Endothelial cell of umbilical vein (primary cell): Measurements from ENCODE around the gene ADNP. TPM values are rescaled to one million over a fixed set of nuclear protein-coding genes. Genes with fewer than 3 reads are reported as not detected.

Experiments used
- BruUV-seq: library from RNA; stranded (reverse); fragments of 400-500 nt; replicated peaks from 2 replicates; lab custom pipeline; 2021; lab: Mats Ljungman, UMichigan
- CTCF ChIA-PET: fragments of 300-600, 350-600 bp; sonication (Branson Sonifier 250); formaldehyde crosslinking; loops from one replicate; lab custom pipeline; 2021; ENCODE audit warnings: antibody characterized with exemption, inconsistent platforms; lab: Charles Lee
- POLR2A ChIA-PET: fragments of 300-600, 350-600 bp; sonication (Branson Sonifier 250); formaldehyde crosslinking; loops from one replicate; lab custom pipeline; 2021; ENCODE audit warnings: antibody characterized with exemption, inconsistent platforms; lab: Charles Lee
- DNase-seq: peaks from one replicate; pipeline ENCODE4 v3.0.0-alpha.2; 2011; ENCODE audit warnings: low read depth, low spot score
- FAIRE-seq: peaks from 2 replicates; lab custom pipeline; 2011; peaks lifted over from hg19 to GRCh38; lab: Jason Lieb, UNC
- H2AFZ ChIP-seq: 2 replicates; pipeline ENCODE4 v1.6.0; 2012; ENCODE audit warnings: low read depth, low read length, control low read depth, inconsistent platforms
- H3K27ac ChIP-seq: 2 replicates; pipeline ENCODE4 v1.5.1; 2011; ENCODE audit warnings: low read depth, mild to moderate bottlenecking, control low read depth, low read length, moderate library complexity; ENCODE audit not compliant: insufficient read depth
- H3K27me3 ChIP-seq, 2 experiments: 2 replicates each; pipeline versions ENCODE4 v1.6.0 to v1.6.1; 2011; ENCODE audit warnings: low read length in 2 of 2, mixed read lengths in 1 of 2; ENCODE audit not compliant: control insufficient read depth in 2 of 2, insufficient read depth in 2 of 2
- H3K36me3 ChIP-seq, 2 experiments: 2 replicates in 1 of 2; 3 replicates in 1 of 2; pipeline ENCODE4 v1.5.1; 2011; ENCODE audit warnings: low read length in 2 of 2, mild to moderate bottlenecking in 1 of 2, moderate library complexity in 1 of 2; ENCODE audit not compliant: control insufficient read depth in 2 of 2, insufficient read depth in 2 of 2; ENCODE audit errors: extremely low read depth in 1 of 2
- H3K4me1 ChIP-seq: 3 replicates; pipeline ENCODE4 v1.5.1; 2011; ENCODE audit warnings: mild to moderate bottlenecking, low read length; ENCODE audit not compliant: control insufficient read depth, insufficient read depth; ENCODE audit errors: extremely low read depth
- H3K4me2 ChIP-seq: 2 replicates; pipeline ENCODE4 v1.6.1; 2011; ENCODE audit warnings: low read length, control low read depth, mixed read lengths; ENCODE audit not compliant: insufficient read depth
- H3K4me3 ChIP-seq, 3 experiments: fragments of 200-600 bp in 1 of 3; sonication (generic), shearing (Covaris generic) in 1 of 3; replicated peaks in 1 of 3; 2 replicates each; pipeline ENCODE4 v1.5.1; 2011 to 2016; ENCODE audit warnings: control low read depth in 3 of 3, low read length in 3 of 3, mild to moderate bottlenecking in 2 of 3, inconsistent platforms in 1 of 3, low read depth in 1 of 3, moderate library complexity in 1 of 3; ENCODE audit not compliant: insufficient read depth in 1 of 3
- H3K79me2 ChIP-seq: 2 replicates; pipeline ENCODE4 v1.6.0; 2012; ENCODE audit warnings: low read length, inconsistent platforms; ENCODE audit not compliant: control insufficient read depth, insufficient read depth
- H3K9ac ChIP-seq: replicated peaks from 2 replicates; pipeline ENCODE3; 2011; ENCODE audit warnings: low read length, control low read depth; ENCODE audit not compliant: insufficient read depth; ENCODE audit errors: extremely low read depth
- H3K9me1 ChIP-seq: replicated peaks from 3 replicates; pipeline ENCODE4 v1.6.0; 2011; ENCODE audit warnings: mild to moderate bottlenecking, low read length; ENCODE audit not compliant: control insufficient read depth, insufficient read depth; ENCODE audit errors: extremely low read depth
- H3K9me3 ChIP-seq: replicated peaks from 2 replicates; pipeline ENCODE4 v1.5.1; 2012; ENCODE audit warnings: low read length, inconsistent platforms; ENCODE audit not compliant: control insufficient read depth, insufficient read depth
- H4K20me1 ChIP-seq: replicated peaks from 2 replicates; pipeline ENCODE3; 2011; ENCODE audit warnings: mild to moderate bottlenecking, low read length; ENCODE audit not compliant: control insufficient read depth, insufficient read depth; ENCODE audit errors: extremely low read depth
- CTCF ChIP-seq, 2 donors: IDR thresholded peaks; 1 replicate in 1 of 2; 2 replicates in 1 of 2; pipeline ENCODE4 v1.5.1; 2011; ENCODE audit warnings: low read length in 2 of 2, mild to moderate bottlenecking in 2 of 2, moderate library complexity in 2 of 2, control low read depth in 1 of 2, inconsistent platforms in 1 of 2, low read depth in 1 of 2; ENCODE audit not compliant: insufficient read depth in 1 of 2; ENCODE audit errors: extremely low read depth in 1 of 2
- EZH2 ChIP-seq: IDR thresholded peaks from 2 replicates; pipeline ENCODE4 v1.6.1; 2012; ENCODE audit warnings: borderline replicate concordance, low read depth, mild to moderate bottlenecking, moderate library complexity, low read length, inconsistent platforms; ENCODE audit not compliant: severe bottlenecking
- FOS ChIP-seq: IDR thresholded peaks from 2 replicates; pipeline ENCODE4 v1.6.1; 2011; ENCODE audit warnings: mild to moderate bottlenecking, low read length, moderate library complexity, borderline replicate concordance; ENCODE audit not compliant: insufficient read depth
- GATA2 ChIP-seq: IDR thresholded peaks from 2 replicates; pipeline ENCODE4 v1.7.0; 2011; ENCODE audit warnings: low read depth, mild to moderate bottlenecking, moderate library complexity, mixed read lengths, low read length; ENCODE audit not compliant: insufficient read length, insufficient read depth
- MYC ChIP-seq: IDR thresholded peaks from one replicate; pipeline ENCODE4 v1.6.1; 2011; ENCODE audit warnings: mild to moderate bottlenecking, low read depth, low read length
- POLR2A ChIP-seq: IDR thresholded peaks from 2 replicates; pipeline ENCODE4 v1.6.1; 2012; ENCODE audit warnings: low read depth, mild to moderate bottlenecking, control low read depth, low read length
- dilution Hi-C: fragments of 300-500 bp; cut with MboI; formaldehyde crosslinking; loops from one replicate; pipeline ENCODE4 v1.15.0; 2019; ENCODE audit warnings: low sequenced_read_pairs; ENCODE audit not compliant: extremely low pct_ligation_motif_present
- intact Hi-C: fragments of 100-400 bp; cut with micrococcal nuclease; formaldehyde crosslinking; loops from one replicate; pipeline ENCODE4 v1.10.0; 2022
- polyA plus RNA-seq, 4 experiments: library from polyadenylated mRNA; depleted of rRNA in 3 of 4; stranded (reverse) in 3 of 4; unstranded in 1 of 4; fragments of >200 nt; gene quantifications; 2 replicates each; pipeline versions ENCODE4 v1.2.1 to v1.2.3, GENCODE V29; 2011 to 2012; ENCODE audit warnings: missing spikeins in 1 of 4
- total RNA-seq: library from RNA; stranded (reverse); gene quantifications from 2 replicates; pipeline ENCODE4 v1.2.3, GENCODE V29; 2021

Gene ADNP
- total and polyA plus RNA-seq, 2 donors (not counting 3 experiments of a cell fraction or from before 2014, with no cell fraction given), result 17.8 to 66.0 TPM

- Histone ChIP-seq H3K4me1 (no peaks in the 10 kb centered on the region), H3K36me3 (no peaks in the 10 kb centered on the region), H3K27me3 (no peaks in the 10 kb centered on the region), H3K4me3 (no peak overlapping the region), H3K9ac (no peak overlapping the region), H3K27ac (no peak overlapping the region), H2AFZ (no peak overlapping the region), H3K79me2 (no peaks in the 10 kb centered on the region), H3K4me2 (no peak overlapping the region), H3K9me3 (no peaks in the 10 kb centered on the region), H4K20me1 (no peaks in the 10 kb centered on the region), H3K9me1 (no peaks in the 10 kb centered on the region)
- intact Hi-C loops (no loop called here), dilution Hi-C loops (no loop called here)
- ChIA-PET POLR2A (no interaction called here), CTCF (no interaction called here)
- BruUV-seq, result no TSS peak
- TF ChIP-seq MYC, result no peak
- no peak for TF ChIP-seq GATA2
- TF ChIP-seq POLR2A, result no peak
- no peak for TF ChIP-seq FOS
- no peak for TF ChIP-seq CTCF (IDR thresholded peaks at IDR 0.05; ENCODE audit: extremely low read depth in 1 of 2, insufficient read depth in 1 of 2, low read depth in 1 of 2, low read length in 2 of 2)
- no peak for TF ChIP-seq EZH2
- DNase-seq (no peak), FAIRE-seq (no peak)
These were observed 64.4 kb downstream of the ADNP start for GRCh38 chr20:50866831-50867230.
